Mesothelial cell of epicardium (in vitro differentiated cells): ENCODE results near the gene UGT1A9. TPM values are rescaled to one million over a fixed set of nuclear protein-coding genes. Genes with fewer than 3 reads are reported as not detected.
"Not testable (repeated sequence)": the region's sequence is repeated elsewhere in the genome, so short reads cannot be mapped to it uniquely, and the experiment has no call there.

Source experiments
- DNase-seq, 2 experiments: peaks; one replicate each; pipeline ENCODE4 v3.0.0; 2021; ENCODE audit warnings: low spot score in 2 of 2; ENCODE audit not compliant: unreplicated experiment in 2 of 2
- H3K27ac Mint-ChIP-seq: 2 replicates; pipeline ENCODE4 v1.8.0; 2021; ENCODE audit warnings: mixed read lengths
- H3K27me3 Mint-ChIP-seq: 2 replicates; pipeline ENCODE4 v1.8.0; 2021; ENCODE audit warnings: low read depth, mixed read lengths
- H3K36me3 Mint-ChIP-seq: 2 replicates; pipeline ENCODE4 v1.8.0; 2021; ENCODE audit warnings: mixed read lengths
- H3K4me1 Mint-ChIP-seq: 2 replicates; pipeline ENCODE4 v1.8.0; 2021; ENCODE audit warnings: mixed read lengths
- H3K4me3 Mint-ChIP-seq: 2 replicates; pipeline ENCODE4 v1.8.0; 2021; ENCODE audit warnings: mild to moderate bottlenecking, moderate library complexity, mixed read lengths
- H3K9me3 Mint-ChIP-seq: 2 replicates; pipeline ENCODE4 v1.8.0; 2021; ENCODE audit warnings: mixed read lengths
- total RNA-seq: library from RNA; stranded (reverse); gene quantifications from 3 replicates; pipeline ENCODE4 v1.2.1, GENCODE V29; 2021
- TF ChIP-seq, protein P1 (sequence below): fragments of 200-600 bp; sonication (generic); IDR thresholded peaks from one replicate; pipeline ENCODE4 v1.5.0; 2021; ENCODE audit warnings: antibody characterized with exemption; ENCODE audit not compliant: unreplicated experiment

UGT1A9 gene
- total RNA-seq, 1 donor from 2014 or later, result not detected

GRCh38 chr2:233745073-233745755 is 73.5 kb downstream of the UGT1A9 start:
- peaks cover 16% of the 10 kb centered on the region for H3K27me3 Mint-ChIP-seq
- H3K4me1 Mint-ChIP-seq, result no peaks in the 10 kb centered on the region
- DNase-seq, result no peak
- H3K36me3 Mint-ChIP-seq, result no peaks in the 10 kb centered on the region
- H3K4me3 Mint-ChIP-seq, result no peak overlapping the region
- TF ChIP-seq, protein P1, sequence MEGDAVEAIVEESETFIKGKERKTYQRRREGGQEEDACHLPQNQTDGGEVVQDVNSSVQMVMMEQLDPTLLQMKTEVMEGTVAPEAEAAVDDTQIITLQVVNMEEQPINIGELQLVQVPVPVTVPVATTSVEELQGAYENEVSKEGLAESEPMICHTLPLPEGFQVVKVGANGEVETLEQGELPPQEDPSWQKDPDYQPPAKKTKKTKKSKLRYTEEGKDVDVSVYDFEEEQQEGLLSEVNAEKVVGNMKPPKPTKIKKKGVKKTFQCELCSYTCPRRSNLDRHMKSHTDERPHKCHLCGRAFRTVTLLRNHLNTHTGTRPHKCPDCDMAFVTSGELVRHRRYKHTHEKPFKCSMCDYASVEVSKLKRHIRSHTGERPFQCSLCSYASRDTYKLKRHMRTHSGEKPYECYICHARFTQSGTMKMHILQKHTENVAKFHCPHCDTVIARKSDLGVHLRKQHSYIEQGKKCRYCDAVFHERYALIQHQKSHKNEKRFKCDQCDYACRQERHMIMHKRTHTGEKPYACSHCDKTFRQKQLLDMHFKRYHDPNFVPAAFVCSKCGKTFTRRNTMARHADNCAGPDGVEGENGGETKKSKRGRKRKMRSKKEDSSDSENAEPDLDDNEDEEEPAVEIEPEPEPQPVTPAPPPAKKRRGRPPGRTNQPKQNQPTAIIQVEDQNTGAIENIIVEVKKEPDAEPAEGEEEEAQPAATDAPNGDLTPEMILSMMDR, result no peak
- peaks cover 27% of the 10 kb centered on the region for H3K9me3 Mint-ChIP-seq
- H3K27ac Mint-ChIP-seq, result no peak overlapping the region

DNA sequence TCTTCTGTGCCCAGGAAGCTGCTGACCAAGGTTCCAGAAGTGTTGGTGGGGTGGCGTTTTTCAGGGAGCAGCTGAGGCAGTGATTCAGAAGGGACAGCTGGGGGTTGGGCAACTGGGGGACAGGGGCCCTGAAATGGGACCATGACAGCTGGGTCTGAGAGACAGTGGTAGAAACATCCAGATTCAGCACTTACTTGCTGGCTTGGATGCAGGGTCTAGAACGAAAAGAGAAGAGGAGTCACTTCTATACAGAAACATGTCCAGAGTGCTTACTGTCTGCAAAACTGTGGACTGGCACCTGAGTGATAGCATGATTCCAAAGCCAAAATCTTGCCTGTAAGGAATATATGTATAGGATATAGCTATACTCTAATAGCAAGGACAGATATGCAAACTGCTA is 74.1 kb downstream of the UGT1A9 start:
- H3K36me3 Mint-ChIP-seq, H3K4me3 Mint-ChIP-seq, DNase-seq, H3K4me1 Mint-ChIP-seq, H3K27ac Mint-ChIP-seq: not testable (repeated sequence)
- Mint-ChIP-seq H3K9me3 (peaks cover 30% of the 10 kb centered on the region), H3K27me3 (peaks cover 14% of the 10 kb centered on the region)

- peaks cover 38% of the 10 kb centered on the region for H3K9me3 Mint-ChIP-seq
- TF ChIP-seq, protein P1, result no peak
- DNase-seq, result no peak
- H3K36me3 Mint-ChIP-seq, result no peaks in the 10 kb centered on the region
- H3K4me3 Mint-ChIP-seq, result no peak overlapping the region
- H3K4me1 Mint-ChIP-seq, result no peaks in the 10 kb centered on the region
- H3K27me3 Mint-ChIP-seq, result peaks cover 8% of the 10 kb centered on the region
- no peak overlapping the region for H3K27ac Mint-ChIP-seq
Observed at GRCh38 chr2:233746475-233747282, 75.0 kb downstream of the UGT1A9 start.

- H3K36me3 Mint-ChIP-seq, result no peaks in the 10 kb centered on the region
- H3K9me3 Mint-ChIP-seq, result peaks cover 42% of the 10 kb centered on the region
- DNase-seq, result no peak
- TF ChIP-seq, protein P1, result no peak
- H3K4me3 Mint-ChIP-seq, result no peak overlapping the region
- H3K27ac Mint-ChIP-seq, result no peak overlapping the region
- no peaks in the 10 kb centered on the region for H3K4me1 Mint-ChIP-seq
- H3K27me3 Mint-ChIP-seq, result peaks cover 5% of the 10 kb centered on the region
Observed at GRCh38 chr2:233747283-233747544, 75.5 kb downstream of the UGT1A9 start.

DNA sequence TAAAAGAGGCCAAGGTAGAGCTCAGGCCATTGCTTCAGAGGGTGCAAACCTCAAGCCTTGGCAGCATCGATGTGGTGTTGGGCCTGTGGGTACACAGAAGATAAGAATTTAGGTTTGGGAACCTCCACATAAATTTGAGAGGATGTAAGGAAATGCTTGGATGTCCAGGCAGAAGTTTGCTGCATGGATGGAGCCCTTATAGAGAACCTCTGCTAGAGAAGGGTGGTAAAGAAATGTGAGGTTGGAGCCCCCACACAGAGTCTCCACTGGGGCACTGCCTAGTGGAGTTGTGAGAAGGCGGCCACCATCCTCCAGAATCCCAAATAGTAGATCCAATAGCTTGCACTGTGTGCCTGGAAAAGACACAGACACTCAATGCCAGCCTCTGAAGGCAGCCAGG is 79.0 kb downstream of the UGT1A9 start:
- not testable (repeated sequence) for H3K27ac Mint-ChIP-seq, H3K27me3 Mint-ChIP-seq, DNase-seq, H3K36me3 Mint-ChIP-seq, H3K4me1 Mint-ChIP-seq, H3K4me3 Mint-ChIP-seq
- H3K9me3 Mint-ChIP-seq, result peaks cover 47% of the 10 kb centered on the region

- H3K4me3 Mint-ChIP-seq, H3K4me1 Mint-ChIP-seq, H3K36me3 Mint-ChIP-seq, H3K27ac Mint-ChIP-seq, H3K27me3 Mint-ChIP-seq, DNase-seq: not testable (repeated sequence)
- H3K9me3 Mint-ChIP-seq, result peaks cover 47% of the 10 kb centered on the region
Observed at GRCh38 chr2:233751212-233752009, 79.7 kb downstream of the UGT1A9 start.
